GM20000 (cell line): ENCODE measurements around the gene SRR.

Experiments used
- DNase-seq: peaks from one replicate; pipeline ENCODE4 v3.0.0; 2012; ENCODE audit warnings: low spot score
- CTCF ChIP-seq: IDR thresholded peaks from 2 replicates; pipeline ENCODE4 v1.5.1; 2012; ENCODE audit warnings: mild to moderate bottlenecking, control low read depth; ENCODE audit errors: extremely low read depth, missing control alignments

The SRR gene

GRCh38 chr17:2363318-2363717 lies 59.6 kb downstream of the SRR start:
- DNase-seq = no peak
- no peak for TF ChIP-seq CTCF

- no peak for TF ChIP-seq CTCF
- DNase-seq = no peak
These were observed 60.4 kb downstream of the SRR start for GRCh38 chr17:2363851-2364762.

- no peak for TF ChIP-seq CTCF
- no peak for DNase-seq
These were observed 61.0 kb downstream of the SRR start for GRCh38 chr17:2364763-2365116.

GRCh38 chr17:2365132-2365531 lies 61.4 kb downstream of the SRR start:
- TF ChIP-seq CTCF = no peak
- DNase-seq = no peak

- no peak for DNase-seq
- TF ChIP-seq CTCF = no peak
These were observed 63.2 kb downstream of the SRR start for GRCh38 chr17:2366747-2367494.

GRCh38 chr17:2368359-2368758 lies 64.6 kb downstream of the SRR start:
- DNase-seq = no peak
- TF ChIP-seq CTCF = no peak

GRCh38 chr17:2369039-2369438 lies 65.3 kb downstream of the SRR start:
- DNase-seq = no peak
- TF ChIP-seq CTCF = no peak
